Ishikawa (cell line): Measurements from ENCODE around the gene FIBCD1.

Experiments
- EGR1 ChIP-seq: IDR thresholded peaks from 2 replicates; pipeline ENCODE4 v1.6.1; 2012
- EP300 ChIP-seq: IDR thresholded peaks from 2 replicates; pipeline ENCODE4 v1.6.1; 2012; ENCODE audit warnings: borderline replicate concordance
- MAX ChIP-seq: IDR thresholded peaks from 2 replicates; pipeline ENCODE4 v1.6.1; 2012
- RAD21 ChIP-seq: IDR thresholded peaks from 2 replicates; pipeline ENCODE4 v1.6.1; 2012; ENCODE audit warnings: low read depth
- TAF1 ChIP-seq: IDR thresholded peaks from 2 replicates; pipeline ENCODE4 v1.6.1; 2012; ENCODE audit warnings: low read depth, mild to moderate bottlenecking
- TEAD4 ChIP-seq: IDR thresholded peaks from 2 replicates; pipeline ENCODE4 v1.6.1; 2012
- USF1 ChIP-seq: IDR thresholded peaks from 2 replicates; pipeline ENCODE4 v1.6.1; 2012
- YY1 ChIP-seq: IDR thresholded peaks from 2 replicates; pipeline ENCODE4 v1.6.1; 2012; ENCODE audit warnings: low read depth
- TF ChIP-seq, protein P1 (sequence below): IDR thresholded peaks from 2 replicates; pipeline ENCODE4 v1.6.1; 2012; ENCODE audit warnings: low read depth, mild to moderate bottlenecking

- TF ChIP-seq USF1 (no peak), EGR1 (no peak), EP300 (no peak), MAX (no peak), TAF1 (no peak), YY1 (no peak), TEAD4 (no peak), RAD21 (no peak)
- TF ChIP-seq, protein P1, sequence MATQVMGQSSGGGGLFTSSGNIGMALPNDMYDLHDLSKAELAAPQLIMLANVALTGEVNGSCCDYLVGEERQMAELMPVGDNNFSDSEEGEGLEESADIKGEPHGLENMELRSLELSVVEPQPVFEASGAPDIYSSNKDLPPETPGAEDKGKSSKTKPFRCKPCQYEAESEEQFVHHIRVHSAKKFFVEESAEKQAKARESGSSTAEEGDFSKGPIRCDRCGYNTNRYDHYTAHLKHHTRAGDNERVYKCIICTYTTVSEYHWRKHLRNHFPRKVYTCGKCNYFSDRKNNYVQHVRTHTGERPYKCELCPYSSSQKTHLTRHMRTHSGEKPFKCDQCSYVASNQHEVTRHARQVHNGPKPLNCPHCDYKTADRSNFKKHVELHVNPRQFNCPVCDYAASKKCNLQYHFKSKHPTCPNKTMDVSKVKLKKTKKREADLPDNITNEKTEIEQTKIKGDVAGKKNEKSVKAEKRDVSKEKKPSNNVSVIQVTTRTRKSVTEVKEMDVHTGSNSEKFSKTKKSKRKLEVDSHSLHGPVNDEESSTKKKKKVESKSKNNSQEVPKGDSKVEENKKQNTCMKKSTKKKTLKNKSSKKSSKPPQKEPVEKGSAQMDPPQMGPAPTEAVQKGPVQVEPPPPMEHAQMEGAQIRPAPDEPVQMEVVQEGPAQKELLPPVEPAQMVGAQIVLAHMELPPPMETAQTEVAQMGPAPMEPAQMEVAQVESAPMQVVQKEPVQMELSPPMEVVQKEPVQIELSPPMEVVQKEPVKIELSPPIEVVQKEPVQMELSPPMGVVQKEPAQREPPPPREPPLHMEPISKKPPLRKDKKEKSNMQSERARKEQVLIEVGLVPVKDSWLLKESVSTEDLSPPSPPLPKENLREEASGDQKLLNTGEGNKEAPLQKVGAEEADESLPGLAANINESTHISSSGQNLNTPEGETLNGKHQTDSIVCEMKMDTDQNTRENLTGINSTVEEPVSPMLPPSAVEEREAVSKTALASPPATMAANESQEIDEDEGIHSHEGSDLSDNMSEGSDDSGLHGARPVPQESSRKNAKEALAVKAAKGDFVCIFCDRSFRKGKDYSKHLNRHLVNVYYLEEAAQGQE: no peak
Observed at GRCh38 chr9:130897105-130897751, 41.8 kb downstream of the FIBCD1 start.
